Neural cell (in vitro differentiated cells): ENCODE results near the gene CEMIP. TPM values are rescaled to one million over a fixed set of nuclear protein-coding genes. Genes with fewer than 3 reads are reported as not detected.

ENCODE experiments used
- H2AFZ ChIP-seq: fragments of 200-600, 300-800 bp; sonication (generic), shearing (Covaris generic); 2 replicates; pipeline ENCODE4 v1.6.0; 2014; ENCODE audit warnings: low read depth, mild to moderate bottlenecking, antibody characterized with exemption, low read length, moderate library complexity
- H3F3A ChIP-seq: fragments of 200-600 bp; shearing (Covaris generic); 2 replicates; pipeline ENCODE4 v1.6.1; 2016; ENCODE audit warnings: mild to moderate bottlenecking, moderate library complexity, mixed read lengths, antibody characterized with exemption, low read length; ENCODE audit not compliant: insufficient read depth, poor library complexity, severe bottlenecking
- H3K27ac ChIP-seq: fragments of 200-600, 300-800 bp; sonication (generic), shearing (Covaris generic); 2 replicates; pipeline ENCODE4 v1.5.1; 2014; ENCODE audit warnings: mild to moderate bottlenecking, low read length, moderate library complexity
- H3K27me3 ChIP-seq: fragments of 300-800, 200-600 bp; sonication (generic), shearing (Covaris generic); 2 replicates; pipeline ENCODE4 v1.6.0; 2014; ENCODE audit warnings: mild to moderate bottlenecking, low read depth, low read length, moderate library complexity; ENCODE audit not compliant: insufficient read depth
- H3K36me3 ChIP-seq: fragments of 300-800, 200-600 bp; sonication (generic), shearing (Covaris generic); 2 replicates; pipeline ENCODE4 v1.5.1; 2014; ENCODE audit warnings: mild to moderate bottlenecking, antibody characterized with exemption, low read length, moderate library complexity; ENCODE audit not compliant: insufficient read depth
- H3K4me2 ChIP-seq: fragments of 300-800, 200-600 bp; sonication (generic), shearing (Covaris generic); 2 replicates; pipeline ENCODE4 v1.6.0; 2014; ENCODE audit warnings: mild to moderate bottlenecking, low read length
- H3K4me3 ChIP-seq: fragments of 300-800, 200-600 bp; sonication (generic), shearing (Covaris generic); 2 replicates; pipeline ENCODE4 v1.5.1; 2014; ENCODE audit warnings: mild to moderate bottlenecking, low read length, moderate library complexity
- H3K79me2 ChIP-seq: fragments of 200-600 bp; shearing (Covaris generic); replicated peaks from 2 replicates; pipeline ENCODE4 v1.6.0; 2014; ENCODE audit warnings: mild to moderate bottlenecking, low read length, moderate library complexity; ENCODE audit not compliant: insufficient read depth
- H3K9ac ChIP-seq: fragments of 300-800, 200-600 bp; sonication (generic), shearing (Covaris generic); 2 replicates; pipeline ENCODE4 v1.6.1; 2016; ENCODE audit warnings: mild to moderate bottlenecking, low read length, mixed read lengths
- H3K9me2 ChIP-seq: fragments of 200-600 bp; shearing (Covaris generic); 2 replicates; pipeline ENCODE4 v1.6.1; 2016; ENCODE audit warnings: mild to moderate bottlenecking, low read length, mixed read lengths; ENCODE audit not compliant: insufficient read depth
- H3K9me3 ChIP-seq: fragments of 200-600, 300-800 bp; sonication (generic), shearing (Covaris generic); 2 replicates; pipeline ENCODE4 v1.6.1; 2016; ENCODE audit warnings: mild to moderate bottlenecking, mixed run types, low read length, moderate library complexity, mixed read lengths
- H4K20me1 ChIP-seq: fragments of 200-600 bp; shearing (Covaris generic); 2 replicates; pipeline ENCODE4 v1.6.1; 2016; ENCODE audit warnings: mild to moderate bottlenecking, mixed run types; ENCODE audit not compliant: insufficient read depth
- EP300 ChIP-seq: fragments of 450-650 bp; conservative IDR thresholded peaks from 2 replicates; pipeline ENCODE4 v1.6.1; 2014; ENCODE audit warnings: antibody characterized with exemption, mild to moderate bottlenecking, moderate library complexity; ENCODE audit not compliant: poor library complexity, severe bottlenecking
- EZH2 ChIP-seq: fragments of 200-600, 300-800 bp; shearing (Covaris generic), sonication (generic); IDR thresholded peaks from 2 replicates; pipeline ENCODE4 v1.6.1; 2014; ENCODE audit warnings: antibody characterized with exemption, low read length, borderline replicate concordance, mild to moderate bottlenecking; ENCODE audit not compliant: insufficient read depth, poor library complexity, severe bottlenecking
- MXI1 ChIP-seq: fragments of 450-650 bp; conservative IDR thresholded peaks from 2 replicates; pipeline ENCODE4 v1.6.1; 2014; ENCODE audit warnings: antibody characterized with exemption, mild to moderate bottlenecking; ENCODE audit not compliant: poor library complexity, severe bottlenecking
- POLR2AphosphoS5 ChIP-seq: IDR thresholded peaks from 2 replicates; pipeline ENCODE4 v1.6.1; 2012
- RAD21 ChIP-seq: fragments of 450-650 bp; conservative IDR thresholded peaks from 2 replicates; pipeline ENCODE4 v1.6.1; 2014; ENCODE audit warnings: antibody characterized with exemption, mild to moderate bottlenecking, moderate library complexity
- SMC3 ChIP-seq: fragments of 450-650 bp; conservative IDR thresholded peaks from 2 replicates; pipeline ENCODE4 v1.6.1; 2014; ENCODE audit warnings: antibody characterized with exemption, mild to moderate bottlenecking, moderate library complexity; ENCODE audit not compliant: poor library complexity
- TAF1 ChIP-seq: IDR thresholded peaks from 2 replicates; pipeline ENCODE4 v1.6.1; 2012; ENCODE audit warnings: low read depth
- polyA plus RNA-seq: library from polyadenylated mRNA; depleted of rRNA; stranded (reverse); fragments of >200 nt; gene quantifications from 2 replicates; pipeline ENCODE4 v1.2.3, GENCODE V29; 2014
- TF ChIP-seq, protein P1 (sequence below): fragments of 450-650 bp; IDR thresholded peaks from 2 replicates; pipeline ENCODE4 v1.5.1; 2014; ENCODE audit warnings: antibody characterized with exemption, mild to moderate bottlenecking, moderate library complexity; ENCODE audit not compliant: poor library complexity, severe bottlenecking
- TF ChIP-seq, protein P2 (sequence below): IDR thresholded peaks from 2 replicates; pipeline ENCODE4 v1.6.1; 2012; ENCODE audit warnings: borderline replicate concordance

Gene CEMIP
- polyA plus RNA-seq, 1 donor from 2014 or later: 0.04 TPM

DNA sequence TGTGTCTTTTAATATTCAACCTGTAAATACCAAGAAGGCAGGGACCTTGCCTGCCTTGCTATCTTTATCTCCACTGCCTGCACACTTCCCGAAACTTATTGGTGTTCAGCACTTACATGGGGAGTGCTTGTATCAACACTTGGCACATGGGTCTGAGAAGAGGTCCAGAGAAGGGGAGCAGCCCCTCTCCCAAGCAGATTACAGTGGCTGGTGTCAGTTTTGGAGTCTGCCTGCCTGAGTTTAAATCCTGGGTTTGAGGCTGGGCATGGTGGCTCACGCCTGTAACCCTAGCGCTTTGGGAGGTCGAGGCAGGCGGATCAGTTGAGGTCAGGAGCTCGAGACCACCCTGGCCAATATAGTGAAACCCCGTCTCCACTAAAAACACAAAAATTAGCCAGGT is 190.1 kb downstream of the CEMIP start:
- TF ChIP-seq EZH2 (no peak), EP300 (no peak)
- H3K27me3 ChIP-seq: no peaks in the 10 kb centered on the region
- no peak overlapping the region for H3K27ac ChIP-seq
- no peaks in the 10 kb centered on the region for H3K9me2 ChIP-seq
- H3K4me2 ChIP-seq: no peak overlapping the region
- no peak overlapping the region for H2AFZ ChIP-seq
- H4K20me1 ChIP-seq: no peaks in the 10 kb centered on the region
- no peak overlapping the region for H3K4me3 ChIP-seq
- no peaks in the 10 kb centered on the region for H3K79me2 ChIP-seq
- no peak overlapping the region for H3K9ac ChIP-seq
- no peaks in the 10 kb centered on the region for H3F3A ChIP-seq
- H3K36me3 ChIP-seq: no peaks in the 10 kb centered on the region
- no peaks in the 10 kb centered on the region for H3K9me3 ChIP-seq

DNA sequence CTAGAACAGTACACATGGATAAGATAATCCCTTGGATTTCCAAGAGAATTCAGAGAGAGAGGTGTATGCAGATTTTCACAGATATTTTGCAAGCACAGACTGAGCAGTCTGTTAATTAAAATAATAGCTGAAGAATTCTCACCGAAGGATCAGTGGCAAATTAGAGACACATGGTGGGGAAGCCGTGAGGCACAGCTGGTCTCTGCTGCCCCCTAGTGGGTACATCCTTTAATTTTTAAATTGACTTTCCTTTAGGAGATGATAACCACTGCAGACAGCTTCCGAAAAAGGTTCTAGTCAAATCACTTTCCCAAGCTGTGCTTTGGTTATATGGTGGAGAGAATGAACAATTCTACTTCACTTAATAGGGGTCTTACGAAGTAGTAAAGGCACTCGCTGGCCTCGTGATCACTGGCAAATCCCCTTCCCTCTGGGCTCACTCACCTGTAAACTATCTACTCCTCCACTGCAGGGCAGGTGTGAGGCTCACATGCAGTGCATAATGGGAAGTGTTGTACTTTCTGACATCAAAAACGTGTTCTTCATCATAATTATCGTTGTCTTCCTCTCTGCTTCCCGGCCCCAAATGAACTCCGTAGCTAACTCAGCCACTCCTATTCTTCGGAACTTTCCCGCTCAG is 191.0 kb downstream of the CEMIP start:
- no peaks in the 10 kb centered on the region for H3K36me3 ChIP-seq
- no peak overlapping the region for H3K9ac ChIP-seq
- TF ChIP-seq, protein P1, sequence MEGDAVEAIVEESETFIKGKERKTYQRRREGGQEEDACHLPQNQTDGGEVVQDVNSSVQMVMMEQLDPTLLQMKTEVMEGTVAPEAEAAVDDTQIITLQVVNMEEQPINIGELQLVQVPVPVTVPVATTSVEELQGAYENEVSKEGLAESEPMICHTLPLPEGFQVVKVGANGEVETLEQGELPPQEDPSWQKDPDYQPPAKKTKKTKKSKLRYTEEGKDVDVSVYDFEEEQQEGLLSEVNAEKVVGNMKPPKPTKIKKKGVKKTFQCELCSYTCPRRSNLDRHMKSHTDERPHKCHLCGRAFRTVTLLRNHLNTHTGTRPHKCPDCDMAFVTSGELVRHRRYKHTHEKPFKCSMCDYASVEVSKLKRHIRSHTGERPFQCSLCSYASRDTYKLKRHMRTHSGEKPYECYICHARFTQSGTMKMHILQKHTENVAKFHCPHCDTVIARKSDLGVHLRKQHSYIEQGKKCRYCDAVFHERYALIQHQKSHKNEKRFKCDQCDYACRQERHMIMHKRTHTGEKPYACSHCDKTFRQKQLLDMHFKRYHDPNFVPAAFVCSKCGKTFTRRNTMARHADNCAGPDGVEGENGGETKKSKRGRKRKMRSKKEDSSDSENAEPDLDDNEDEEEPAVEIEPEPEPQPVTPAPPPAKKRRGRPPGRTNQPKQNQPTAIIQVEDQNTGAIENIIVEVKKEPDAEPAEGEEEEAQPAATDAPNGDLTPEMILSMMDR: peak; percentile 91
- TF ChIP-seq EP300 (no peak), MXI1 (no peak), EZH2 (no peak), POLR2AphosphoS5 (no peak), RAD21 (peak; percentile 93), SMC3 (peak; percentile 89), TAF1 (no peak)
- TF ChIP-seq, protein P2, sequence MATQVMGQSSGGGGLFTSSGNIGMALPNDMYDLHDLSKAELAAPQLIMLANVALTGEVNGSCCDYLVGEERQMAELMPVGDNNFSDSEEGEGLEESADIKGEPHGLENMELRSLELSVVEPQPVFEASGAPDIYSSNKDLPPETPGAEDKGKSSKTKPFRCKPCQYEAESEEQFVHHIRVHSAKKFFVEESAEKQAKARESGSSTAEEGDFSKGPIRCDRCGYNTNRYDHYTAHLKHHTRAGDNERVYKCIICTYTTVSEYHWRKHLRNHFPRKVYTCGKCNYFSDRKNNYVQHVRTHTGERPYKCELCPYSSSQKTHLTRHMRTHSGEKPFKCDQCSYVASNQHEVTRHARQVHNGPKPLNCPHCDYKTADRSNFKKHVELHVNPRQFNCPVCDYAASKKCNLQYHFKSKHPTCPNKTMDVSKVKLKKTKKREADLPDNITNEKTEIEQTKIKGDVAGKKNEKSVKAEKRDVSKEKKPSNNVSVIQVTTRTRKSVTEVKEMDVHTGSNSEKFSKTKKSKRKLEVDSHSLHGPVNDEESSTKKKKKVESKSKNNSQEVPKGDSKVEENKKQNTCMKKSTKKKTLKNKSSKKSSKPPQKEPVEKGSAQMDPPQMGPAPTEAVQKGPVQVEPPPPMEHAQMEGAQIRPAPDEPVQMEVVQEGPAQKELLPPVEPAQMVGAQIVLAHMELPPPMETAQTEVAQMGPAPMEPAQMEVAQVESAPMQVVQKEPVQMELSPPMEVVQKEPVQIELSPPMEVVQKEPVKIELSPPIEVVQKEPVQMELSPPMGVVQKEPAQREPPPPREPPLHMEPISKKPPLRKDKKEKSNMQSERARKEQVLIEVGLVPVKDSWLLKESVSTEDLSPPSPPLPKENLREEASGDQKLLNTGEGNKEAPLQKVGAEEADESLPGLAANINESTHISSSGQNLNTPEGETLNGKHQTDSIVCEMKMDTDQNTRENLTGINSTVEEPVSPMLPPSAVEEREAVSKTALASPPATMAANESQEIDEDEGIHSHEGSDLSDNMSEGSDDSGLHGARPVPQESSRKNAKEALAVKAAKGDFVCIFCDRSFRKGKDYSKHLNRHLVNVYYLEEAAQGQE: no peak
- no peaks in the 10 kb centered on the region for H3K79me2 ChIP-seq
- no peaks in the 10 kb centered on the region for H3K9me3 ChIP-seq
- H3K4me2 ChIP-seq: no peak overlapping the region
- no peaks in the 10 kb centered on the region for H4K20me1 ChIP-seq
- H3K27ac ChIP-seq: no peak overlapping the region
- no peaks in the 10 kb centered on the region for H3K9me2 ChIP-seq
- H3K27me3 ChIP-seq: no peaks in the 10 kb centered on the region
- no peaks in the 10 kb centered on the region for H3F3A ChIP-seq
- no peak overlapping the region for H2AFZ ChIP-seq
- no peak overlapping the region for H3K4me3 ChIP-seq
